ENCODE measurements around the gene PIP5K1C. TPM values are rescaled to one million over a fixed set of nuclear protein-coding genes. Genes with fewer than 3 reads are reported as not detected.

Gene PIP5K1C
- total RNA-seq, 2 donors from 2014 or later, result 31.3 to 45.8 TPM

DNA sequence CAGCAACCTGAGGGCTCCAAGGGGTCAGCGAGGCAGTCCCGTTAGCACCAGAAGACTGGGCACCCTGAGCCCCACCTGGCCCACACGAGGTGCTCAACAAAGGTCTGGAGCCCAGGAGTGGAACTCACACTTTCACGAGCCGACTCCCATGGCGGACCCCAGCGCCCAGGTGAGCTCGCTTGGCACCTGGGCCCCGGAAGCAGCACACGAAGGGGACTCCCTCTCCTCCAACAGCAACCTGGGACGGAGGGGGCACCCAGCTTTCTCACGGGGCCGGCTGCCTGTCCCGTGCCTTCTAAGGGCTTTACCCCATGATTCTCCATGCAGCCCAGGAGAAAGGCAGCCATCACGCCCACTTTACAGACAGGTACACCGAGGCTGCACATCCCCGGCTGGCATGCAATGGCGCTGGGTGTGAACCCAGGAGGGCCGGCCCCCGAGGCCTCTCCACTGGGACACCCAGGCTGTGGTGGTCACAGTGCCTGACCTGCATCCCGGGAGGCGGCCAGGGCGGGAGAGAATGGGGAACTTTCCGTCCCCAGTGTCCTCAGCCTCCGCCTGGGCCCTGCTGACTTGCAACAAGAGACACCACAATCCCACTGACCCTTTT, 5.0 kb downstream of the PIP5K1C start:
- Histone ChIP-seq H3K4me3 (no peak overlapping the region), H3K4me1 (peaks cover 0 to 40% of the 10 kb centered on the region in 2 donors), H3K36me3 (peaks cover 11% of the 10 kb centered on the region), H3K9me3 (no peaks in the 10 kb centered on the region), H3K27me3 (no peaks in the 10 kb centered on the region), H3K27ac (no peak overlapping the region)
- TF ChIP-seq, protein P1, sequence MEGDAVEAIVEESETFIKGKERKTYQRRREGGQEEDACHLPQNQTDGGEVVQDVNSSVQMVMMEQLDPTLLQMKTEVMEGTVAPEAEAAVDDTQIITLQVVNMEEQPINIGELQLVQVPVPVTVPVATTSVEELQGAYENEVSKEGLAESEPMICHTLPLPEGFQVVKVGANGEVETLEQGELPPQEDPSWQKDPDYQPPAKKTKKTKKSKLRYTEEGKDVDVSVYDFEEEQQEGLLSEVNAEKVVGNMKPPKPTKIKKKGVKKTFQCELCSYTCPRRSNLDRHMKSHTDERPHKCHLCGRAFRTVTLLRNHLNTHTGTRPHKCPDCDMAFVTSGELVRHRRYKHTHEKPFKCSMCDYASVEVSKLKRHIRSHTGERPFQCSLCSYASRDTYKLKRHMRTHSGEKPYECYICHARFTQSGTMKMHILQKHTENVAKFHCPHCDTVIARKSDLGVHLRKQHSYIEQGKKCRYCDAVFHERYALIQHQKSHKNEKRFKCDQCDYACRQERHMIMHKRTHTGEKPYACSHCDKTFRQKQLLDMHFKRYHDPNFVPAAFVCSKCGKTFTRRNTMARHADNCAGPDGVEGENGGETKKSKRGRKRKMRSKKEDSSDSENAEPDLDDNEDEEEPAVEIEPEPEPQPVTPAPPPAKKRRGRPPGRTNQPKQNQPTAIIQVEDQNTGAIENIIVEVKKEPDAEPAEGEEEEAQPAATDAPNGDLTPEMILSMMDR (IDR thresholded peaks at IDR 0.05), result no peak
- DNase-seq (ENCODE audit: low spot score), result no peak

DNA sequence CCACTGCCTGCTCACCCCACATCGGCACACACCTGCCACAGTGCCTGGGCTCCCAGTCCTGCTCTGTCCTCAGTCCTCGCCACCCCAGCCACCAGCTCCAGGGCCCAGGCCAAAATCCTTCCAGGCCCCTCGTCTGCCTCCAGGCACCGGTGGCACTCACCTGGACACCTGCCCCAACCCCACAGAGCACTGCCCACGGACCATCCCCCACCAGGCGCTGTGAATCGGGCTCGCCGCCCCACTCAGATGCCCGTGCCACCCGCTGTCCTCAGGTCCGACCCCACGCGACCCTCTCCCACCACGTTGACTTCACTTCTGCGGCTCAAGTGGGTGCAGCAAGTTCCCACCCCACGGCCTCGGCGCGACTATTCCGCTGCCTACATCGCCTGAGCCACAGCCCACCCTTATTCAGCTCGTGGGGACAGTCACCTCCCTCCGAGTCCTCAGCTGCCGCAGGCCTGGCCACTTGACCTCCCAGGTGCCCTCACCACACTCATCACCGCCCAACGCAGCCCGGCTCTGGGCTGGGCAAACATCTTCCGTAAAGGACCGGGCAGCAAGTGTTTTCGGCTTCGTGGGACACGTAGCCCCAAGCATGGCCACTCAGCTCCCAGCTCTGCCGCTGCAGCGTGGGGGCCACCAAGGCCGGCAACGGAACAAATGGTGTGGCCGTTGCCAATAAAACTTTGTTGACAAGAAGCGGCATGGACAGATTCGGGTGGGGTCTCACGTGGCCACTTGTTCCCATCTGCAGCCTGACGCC, 5.7 kb downstream of the PIP5K1C start:
- H3K9me3 ChIP-seq, result no peaks in the 10 kb centered on the region
- peaks cover 11% of the 10 kb centered on the region for H3K36me3 ChIP-seq
- TF ChIP-seq, protein P1 (IDR thresholded peaks at IDR 0.05), result no peak
- DNase-seq (ENCODE audit: low spot score), result no peak
- peaks cover 0 to 40% of the 10 kb centered on the region in 2 donors for H3K4me1 ChIP-seq
- peak overlapping the region in 1 of 2 donors; percentile 7 for H3K27ac ChIP-seq
- no peaks in the 10 kb centered on the region for H3K27me3 ChIP-seq
- no peak overlapping the region for H3K4me3 ChIP-seq

DNA sequence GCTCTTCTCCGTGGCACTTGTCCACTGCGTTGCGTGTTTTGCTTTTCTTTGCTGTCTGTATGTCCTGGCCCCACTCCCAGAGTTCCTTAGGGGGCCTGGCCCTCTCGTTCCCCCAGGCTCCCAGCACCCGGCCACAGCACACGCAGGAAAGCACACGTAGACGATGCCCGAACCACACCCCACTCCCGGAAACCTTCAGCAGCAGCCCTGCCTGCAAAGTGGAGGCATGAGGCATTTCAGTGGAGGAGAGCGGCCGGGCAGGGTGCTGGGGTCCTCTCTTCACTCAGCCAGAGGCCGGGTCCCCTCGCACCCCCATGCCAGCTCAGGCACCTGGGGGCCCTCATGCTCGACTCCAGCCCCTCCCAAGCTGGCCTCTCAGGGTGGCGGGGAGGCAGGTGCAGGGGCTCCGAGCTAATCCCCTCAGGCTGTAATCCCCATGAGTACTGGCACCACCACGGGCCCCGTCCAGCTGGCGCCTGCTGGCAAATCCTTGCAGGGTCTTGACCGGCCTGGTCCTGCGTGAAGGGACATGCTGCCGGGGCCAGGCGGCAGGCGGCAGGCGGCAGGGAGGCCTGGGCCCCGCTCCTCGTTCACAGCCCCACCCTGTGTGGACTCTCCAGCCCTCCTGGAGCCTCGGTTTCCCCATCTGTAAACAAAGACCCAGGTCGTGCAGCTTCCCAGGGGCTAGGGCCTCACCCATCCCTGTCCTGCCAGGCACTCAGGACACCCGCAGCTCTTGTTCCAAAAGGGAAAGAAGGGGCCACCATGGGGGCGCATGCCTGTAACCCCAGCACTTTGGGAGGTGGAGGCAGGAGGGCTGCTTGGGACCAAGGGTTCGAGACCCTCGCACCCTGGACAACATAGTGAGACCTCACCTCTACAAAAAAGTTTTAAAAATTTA, 7.0 kb downstream of the PIP5K1C start:
- TF ChIP-seq, protein P1 (IDR thresholded peaks at IDR 0.05), result no peak
- no peak for DNase-seq (ENCODE audit: low spot score)
- Histone ChIP-seq H3K4me1 (peaks cover 0 to 36% of the 10 kb centered on the region in 2 donors), H3K36me3 (peaks cover 11% of the 10 kb centered on the region), H3K27me3 (no peaks in the 10 kb centered on the region), H3K4me3 (no peak overlapping the region), H3K27ac (peak overlapping the region in 1 of 2 donors; percentile 62), H3K9me3 (no peaks in the 10 kb centered on the region)

GRCh38 chr19:3692141-3693024, 7.9 kb downstream of the PIP5K1C start:
- no peak for DNase-seq (ENCODE audit: low spot score)
- Histone ChIP-seq H3K36me3 (peaks cover 11% of the 10 kb centered on the region), H3K4me1 (peaks cover 0 to 36% of the 10 kb centered on the region in 2 donors), H3K27ac (peak overlapping the region in 1 of 2 donors; percentile 62), H3K27me3 (no peaks in the 10 kb centered on the region), H3K9me3 (no peaks in the 10 kb centered on the region), H3K4me3 (no peak overlapping the region)
- TF ChIP-seq, protein P1 (IDR thresholded peaks at IDR 0.05), result peak; percentile 20 to 59

- Histone ChIP-seq H3K9me3 (no peaks in the 10 kb centered on the region), H3K36me3 (peaks cover 11% of the 10 kb centered on the region), H3K27ac (no peak overlapping the region), H3K4me3 (no peak overlapping the region), H3K27me3 (no peaks in the 10 kb centered on the region), H3K4me1 (peaks cover 0 to 38% of the 10 kb centered on the region in 2 donors)
- no peak for DNase-seq (ENCODE audit: low spot score)
- TF ChIP-seq, protein P1 (IDR thresholded peaks at IDR 0.05), result no peak
These were observed 8.5 kb downstream of the PIP5K1C start for GRCh38 chr19:3691726-3692125.

All from right atrium auricular region (tissue), 2 donors.